GM12878 (cell line): ENCODE results near the gene CDK15. TPM values are rescaled to one million over a fixed set of nuclear protein-coding genes. Genes with fewer than 3 reads are reported as not detected.

Experiments used
- ATAC-seq: fragments of 200-7000 bp; cut with Tn5 transposase; 3 replicates; pipeline ENCODE4 v1.9.1; 2020; ENCODE audit warnings: mild to moderate bottlenecking, moderate library complexity
- BruUV-seq: library from RNA; stranded (reverse); fragments of 400-500 nt; replicated peaks from 2 replicates; lab custom pipeline; 2021; lab: Mats Ljungman, UMichigan
- CTCF ChIA-PET: fragments of 300-600 bp; sonication (Branson Sonifier 250); formaldehyde crosslinking; extraction: SDS; loops from one replicate; lab custom pipeline; 2021; ENCODE audit warnings: inconsistent platforms; lab: Yijun Ruan, JAX
- POLR2A ChIA-PET: fragments of 350-600 bp; formaldehyde crosslinking; extraction: SDS; loops from one replicate; lab custom pipeline; 2021; ENCODE audit warnings: inconsistent platforms; lab: Charles Lee
- RAD21 ChIA-PET: fragments of 300-600 bp; sonication (Branson Sonifier 250); formaldehyde crosslinking; loops from one replicate; lab custom pipeline; 2023; ENCODE audit warnings: antibody characterized with exemption; ENCODE audit not compliant: unreplicated experiment; lab: Charles Lee
- SMC1A ChIA-PET: fragments of 300-600 bp; sonication (Branson Sonifier 250); formaldehyde crosslinking; loops from one replicate; lab custom pipeline; 2023; ENCODE audit not compliant: unreplicated experiment, uncharacterized antibody; lab: Charles Lee
- DNase-seq: peaks from one replicate; pipeline ENCODE4 v3.0.0-alpha.2; 2011; ENCODE audit warnings: low read depth, low spot score
- FAIRE-seq: peaks from 3 replicates; lab custom pipeline; 2011; peaks lifted over from hg19 to GRCh38; lab: Jason Lieb, UNC
- H2AFZ ChIP-seq: 2 replicates; pipeline ENCODE4 v1.6.0; 2011; ENCODE audit warnings: low read depth, low read length, control low read depth; ENCODE audit not compliant: control insufficient read depth
- H3K27ac ChIP-seq: 2 replicates; pipeline ENCODE4 v1.5.1; 2011; ENCODE audit warnings: control low read depth; ENCODE audit not compliant: control insufficient read depth, insufficient read depth
- H3K27me3 ChIP-seq, 2 experiments: replicated peaks in 1 of 2; 2 replicates each; pipeline versions ENCODE4 v1.6.0 to v1.6.1; 2011; ENCODE audit warnings: low read length in 1 of 2; ENCODE audit not compliant: control insufficient read depth in 2 of 2, insufficient read depth in 2 of 2
- H3K36me3 ChIP-seq, 2 experiments: 2 replicates each; pipeline ENCODE4 v1.5.1; 2011; ENCODE audit warnings: low read length in 1 of 2; ENCODE audit not compliant: control insufficient read depth in 2 of 2, insufficient read depth in 2 of 2
- H3K4me1 ChIP-seq: 2 replicates; pipeline ENCODE4 v1.6.1; 2011; ENCODE audit warnings: mild to moderate bottlenecking, low read length, moderate library complexity, mixed read lengths; ENCODE audit not compliant: control insufficient read depth, insufficient read depth
- H3K4me2 ChIP-seq: 2 replicates; pipeline ENCODE4 v1.6.0; 2011; ENCODE audit warnings: control low read depth; ENCODE audit not compliant: control insufficient read depth, insufficient read depth
- H3K4me3 ChIP-seq: fragments of 200-600 bp; sonication (generic); 2 replicates; pipeline ENCODE4 v1.5.1; 2016
- H3K79me2 ChIP-seq: 2 replicates; pipeline ENCODE4 v1.6.0; 2011; ENCODE audit warnings: low read length; ENCODE audit not compliant: control insufficient read depth, insufficient read depth
- H3K9ac ChIP-seq: 2 replicates; pipeline ENCODE4 v1.8.0; 2011; ENCODE audit warnings: low read length, control low read depth, mixed read lengths; ENCODE audit not compliant: control insufficient read depth, insufficient read depth
- H3K9me3 ChIP-seq: replicated peaks from 3 replicates; pipeline ENCODE4 v1.5.1; 2011; ENCODE audit warnings: mild to moderate bottlenecking, low read length; ENCODE audit not compliant: control insufficient read depth, insufficient read depth
- H4K20me1 ChIP-seq: 2 replicates; pipeline ENCODE4 v1.6.0; 2011; ENCODE audit not compliant: control insufficient read depth, insufficient read depth
- EP300 ChIP-seq, 2 experiments: fragments of 150-350 bp in 1 of 2; IDR thresholded peaks; 2 replicates each; pipeline ENCODE4 v1.6.1; 2011 to 2012; ENCODE audit warnings: low read depth in 2 of 2, low read length in 2 of 2, borderline replicate concordance in 1 of 2, improper control_type of control experiment in 1 of 2, inconsistent platforms in 1 of 2; ENCODE audit not compliant: control insufficient read depth in 1 of 2
- EZH2 ChIP-seq: IDR thresholded peaks from 2 replicates; pipeline ENCODE4 v1.6.1; 2012; ENCODE audit warnings: low read depth, mild to moderate bottlenecking, control low read depth, inconsistent platforms, low read length, borderline replicate concordance; ENCODE audit not compliant: control insufficient read depth
- KDM1A ChIP-seq: fragments of 200-600 bp; sonication (generic); IDR thresholded peaks from 2 replicates; pipeline ENCODE4 v1.6.1; 2016; ENCODE audit warnings: borderline replicate concordance
- LARP7 ChIP-seq: fragments of 450-650 bp; IDR thresholded peaks from 2 replicates; pipeline ENCODE4 v1.6.1; 2017; ENCODE audit warnings: mild to moderate bottlenecking
- MEF2A ChIP-seq: IDR thresholded peaks from 2 replicates; pipeline ENCODE4 v1.6.1; 2011; ENCODE audit warnings: low read depth, mild to moderate bottlenecking, low read length, moderate library complexity; ENCODE audit not compliant: insufficient read depth
- POLR2AphosphoS5 ChIP-seq: IDR thresholded peaks from 2 replicates; pipeline ENCODE4 v1.6.1; 2011; ENCODE audit warnings: mild to moderate bottlenecking, low read length, inconsistent platforms
- SIX5 ChIP-seq: IDR thresholded peaks from 2 replicates; pipeline ENCODE4 v1.6.1; 2011; ENCODE audit warnings: mild to moderate bottlenecking, low read depth, low read length, moderate library complexity; ENCODE audit not compliant: severe bottlenecking
- SMAD1 ChIP-seq: fragments of 450-650 bp; IDR thresholded peaks from 2 replicates; pipeline ENCODE4 v1.6.1; 2018; ENCODE audit warnings: mild to moderate bottlenecking, low read depth; ENCODE audit not compliant: partially characterized antibody
- SUPT20H ChIP-seq: IDR thresholded peaks from 2 replicates; pipeline ENCODE4 v1.6.1; 2011; ENCODE audit warnings: low read depth, mild to moderate bottlenecking, low read length, moderate library complexity, borderline replicate concordance; ENCODE audit not compliant: control insufficient read depth
- WRNIP1 ChIP-seq: IDR thresholded peaks from 2 replicates; pipeline ENCODE4 v1.6.1; 2011; ENCODE audit warnings: low read depth, low read length, improper control_type of control experiment, borderline replicate concordance
- ZNF622 ChIP-seq: fragments of 450-650 bp; IDR thresholded peaks from 2 replicates; pipeline ENCODE4 v1.6.1; 2017; ENCODE audit warnings: mild to moderate bottlenecking, inconsistent platforms
- WGBS: methylation state at CpG from one replicate; pipeline ENCODE4 v1.1.6; 2016; ENCODE audit warnings: low lambda C conversion rate; ENCODE audit not compliant: insufficient replicate concordance, insufficient coverage; ENCODE audit errors: missing lambda C conversion rate; 5-methylcytosine and 5-hydroxymethylcytosine counted together
- in situ Hi-C: fragments of 300-500 bp; cut with MboI; formaldehyde crosslinking; loops from 9 replicates; pipeline ENCODE4 v1.14.3; 2018; ENCODE audit warnings: mixed read lengths
- intact Hi-C: fragments of 100-400 bp; cut with micrococcal nuclease; formaldehyde crosslinking; loops from one replicate; pipeline ENCODE4 v1.14.2; 2022; ENCODE audit not compliant: unreplicated experiment
- polyA plus RNA-seq, 11 experiments: library from polyadenylated mRNA; depleted of rRNA in 4 of 11; unstranded in 6 of 11; stranded (reverse) in 5 of 11; fragments of >200 nt; fragmentation: Nextera tagmentation in 4 of 11; fragmentation: Illumina TruSeq in 1 of 11; extraction: Ambion mirVana in 4 of 11; extraction: Trizol in 1 of 11; gene quantifications; 1 replicate in 1 of 11; 2 replicates in 10 of 11; pipeline versions ENCODE4 v1.2.1 to v1.2.3, GENCODE V29; 2011 to 2016; ENCODE audit warnings: inconsistent platforms in 2 of 11, missing spikeins in 2 of 11, low read depth in 1 of 11
- total RNA-seq, 4 experiments: library from RNA; depleted of rRNA in 3 of 4; stranded (reverse); fragments of >200 nt in 3 of 4; fragmentation: Illumina TruSeq in 1 of 4; extraction: Trizol in 1 of 4; gene quantifications; 2 replicates each; pipeline versions ENCODE4 v1.2.1 to v1.2.3, GENCODE V29; 2013 to 2021

CDK15 gene
- total and polyA plus RNA-seq, 10 of the 15 experiments (the other 5 are each of a cell fraction or from before 2014, with no cell fraction given), result 0.01 to 0.04 TPM; not detected in 8

GRCh38 chr2:201925056-201925455 is 118.7 kb downstream of the CDK15 start:
- Histone ChIP-seq H3K79me2 (no peaks in the 10 kb centered on the region), H3K36me3 (no peaks in the 10 kb centered on the region), H3K9me3 (no peaks in the 10 kb centered on the region), H3K4me2 (no peak overlapping the region), H3K27me3 (no peaks in the 10 kb centered on the region; a peak in 1 of 4 replicates), H2AFZ (no peak overlapping the region), H4K20me1 (no peaks in the 10 kb centered on the region), H3K27ac (no peak overlapping the region), H3K4me3 (no peak overlapping the region), H3K4me1 (no peaks in the 10 kb centered on the region), H3K9ac (no peak overlapping the region)
- FAIRE-seq (no peak), ATAC-seq (no peak), DNase-seq (no peak)
- in situ Hi-C loops, result no loop called here
- ChIA-PET POLR2A (no interaction called here), CTCF (no interaction called here), SMC1A (no interaction called here), RAD21 (no interaction called here)
- intact Hi-C loops, result no loop called here
- WGBS, result 34% methylated on average over 5 of the region's 5 CpGs
- TF ChIP-seq LARP7 (no peak), ZNF622 (no peak), KDM1A (no peak), SUPT20H (no peak), MEF2A (no peak), EZH2 (no peak), WRNIP1 (no peak), POLR2AphosphoS5 (no peak), SIX5 (no peak)
- no TSS peak for BruUV-seq

- Histone ChIP-seq H3K79me2 (no peaks in the 10 kb centered on the region), H3K27ac (no peak overlapping the region), H3K36me3 (no peaks in the 10 kb centered on the region), H4K20me1 (no peaks in the 10 kb centered on the region), H3K9ac (no peak overlapping the region), H3K4me2 (no peak overlapping the region), H3K9me3 (no peaks in the 10 kb centered on the region), H3K4me3 (no peak overlapping the region), H3K4me1 (no peaks in the 10 kb centered on the region), H2AFZ (no peak overlapping the region), H3K27me3 (no peaks in the 10 kb centered on the region; a peak in 1 of 4 replicates)
- BruUV-seq, result no TSS peak
- WGBS, result 47% methylated on average over 3 of the region's 3 CpGs
- RAD21 ChIA-PET, result no interaction called here
- ATAC-seq (no peak), DNase-seq (no peak), FAIRE-seq (no peak)
- SMC1A ChIA-PET, result no interaction called here
- CTCF ChIA-PET, result no interaction called here
- intact Hi-C loops, result no loop called here
- in situ Hi-C loops, result no loop called here
- POLR2A ChIA-PET, result no interaction called here
- TF ChIP-seq EP300 (IDR thresholded peaks at IDR 0.05; ENCODE audit: borderline replicate concordance in 1 of 2, control insufficient read depth in 1 of 2, low read depth in 2 of 2, low read length in 2 of 2), result no peak
- no peak for TF ChIP-seq SMAD1
These were observed 119.7 kb downstream of the CDK15 start for GRCh38 chr2:201926067-201926466.
